WERI-Rb-1 (cell line): ENCODE results near the gene OR4D5.

ENCODE experiments used
- DNase-seq: peaks from one replicate; pipeline ENCODE4 v3.0.0-alpha.2; 2020
- H3K27ac ChIP-seq: fragments of 250-450 bp; sonication (Bioruptor Pico); 2 replicates; pipeline ENCODE4 v1.5.1; 2020; ENCODE audit warnings: mild to moderate bottlenecking, moderate library complexity
- H3K27me3 ChIP-seq: fragments of 250-450 bp; sonication (Bioruptor Pico); 2 replicates; pipeline ENCODE4 v1.5.1; 2021; ENCODE audit warnings: mild to moderate bottlenecking, low read depth, moderate library complexity; ENCODE audit not compliant: insufficient read depth, severe bottlenecking
- H3K36me3 ChIP-seq: fragments of 250-450 bp; sonication (Bioruptor Pico); 2 replicates; pipeline ENCODE4 v1.5.1; 2020; ENCODE audit warnings: mild to moderate bottlenecking, moderate library complexity
- H3K4me3 ChIP-seq: 2 replicates; pipeline ENCODE4 v1.5.1; 2011; ENCODE audit warnings: low read depth, mild to moderate bottlenecking, control low read depth, low read length
- H3K9me3 ChIP-seq: fragments of 250-450 bp; sonication (Bioruptor Pico); 2 replicates; pipeline ENCODE4 v1.5.1; 2021; ENCODE audit warnings: mild to moderate bottlenecking, moderate library complexity; ENCODE audit not compliant: severe bottlenecking
- CTCF ChIP-seq: IDR thresholded peaks from 2 replicates; pipeline ENCODE4 v1.5.1; 2011; ENCODE audit warnings: low read depth, mild to moderate bottlenecking, control low read depth, inconsistent platforms, low read length

The OR4D5 gene

GRCh38 chr11:123956752-123957151, 17.3 kb downstream of the OR4D5 start:
- H3K4me3 ChIP-seq: no peak overlapping the region
- H3K27me3 ChIP-seq: no peaks in the 10 kb centered on the region
- H3K27ac ChIP-seq: no peak overlapping the region
- TF ChIP-seq CTCF: no peak
- DNase-seq: no peak
- H3K36me3 ChIP-seq: no peaks in the 10 kb centered on the region
- no peaks in the 10 kb centered on the region for H3K9me3 ChIP-seq

GRCh38 chr11:123973816-123974215, 34.4 kb downstream of the OR4D5 start:
- TF ChIP-seq CTCF: no peak
- Histone ChIP-seq H3K27ac (no peak overlapping the region), H3K27me3 (no peaks in the 10 kb centered on the region), H3K36me3 (no peaks in the 10 kb centered on the region), H3K9me3 (no peaks in the 10 kb centered on the region), H3K4me3 (no peak overlapping the region)
- no peak for DNase-seq

- Histone ChIP-seq H3K27ac (no peak overlapping the region), H3K9me3 (no peaks in the 10 kb centered on the region), H3K27me3 (no peaks in the 10 kb centered on the region)
These were observed 37.5 kb downstream of the OR4D5 start for GRCh38 chr11:123976770-123977560.

GRCh38 chr11:123977731-123978347, 38.4 kb downstream of the OR4D5 start, which contains the start of gene OR10S1:
TSS of gene OR10S1 (minus strand) at chr11:123977781. CDS start at chr11:123977664, 117 bp downstream.
- no peak within 1 kb of the TSS for H3K27ac ChIP-seq
- no peak for DNase-seq
- no peaks in the 10 kb centered on the region for H3K36me3 ChIP-seq
- no peak for TF ChIP-seq CTCF
- H3K27me3 ChIP-seq: no peaks in the 10 kb centered on the region
- no peak within 1 kb of the TSS for H3K4me3 ChIP-seq
- no peaks in the 10 kb centered on the region for H3K9me3 ChIP-seq

More at GRCh38 chr11:123976770-123977560, 37.5 kb downstream of the OR4D5 start:
- TF ChIP-seq CTCF: no peak
- Histone ChIP-seq H3K4me3 (no peak overlapping the region), H3K36me3 (no peaks in the 10 kb centered on the region)
- DNase-seq: no peak

GRCh38 chr11:123979311-123979710, 39.9 kb downstream of the OR4D5 start:
- no peaks in the 10 kb centered on the region for H3K9me3 ChIP-seq
- H3K36me3 ChIP-seq: no peaks in the 10 kb centered on the region
- H3K27ac ChIP-seq: no peak overlapping the region
- no peak overlapping the region for H3K4me3 ChIP-seq
- DNase-seq: no peak
- no peak for TF ChIP-seq CTCF
- H3K27me3 ChIP-seq: no peaks in the 10 kb centered on the region
